ENCODE results near the gene CD27.
"Not testable (repeated sequence)": the region's sequence is repeated elsewhere in the genome, so short reads cannot be mapped to it uniquely, and the experiment has no call there.

Gene CD27

DNA sequence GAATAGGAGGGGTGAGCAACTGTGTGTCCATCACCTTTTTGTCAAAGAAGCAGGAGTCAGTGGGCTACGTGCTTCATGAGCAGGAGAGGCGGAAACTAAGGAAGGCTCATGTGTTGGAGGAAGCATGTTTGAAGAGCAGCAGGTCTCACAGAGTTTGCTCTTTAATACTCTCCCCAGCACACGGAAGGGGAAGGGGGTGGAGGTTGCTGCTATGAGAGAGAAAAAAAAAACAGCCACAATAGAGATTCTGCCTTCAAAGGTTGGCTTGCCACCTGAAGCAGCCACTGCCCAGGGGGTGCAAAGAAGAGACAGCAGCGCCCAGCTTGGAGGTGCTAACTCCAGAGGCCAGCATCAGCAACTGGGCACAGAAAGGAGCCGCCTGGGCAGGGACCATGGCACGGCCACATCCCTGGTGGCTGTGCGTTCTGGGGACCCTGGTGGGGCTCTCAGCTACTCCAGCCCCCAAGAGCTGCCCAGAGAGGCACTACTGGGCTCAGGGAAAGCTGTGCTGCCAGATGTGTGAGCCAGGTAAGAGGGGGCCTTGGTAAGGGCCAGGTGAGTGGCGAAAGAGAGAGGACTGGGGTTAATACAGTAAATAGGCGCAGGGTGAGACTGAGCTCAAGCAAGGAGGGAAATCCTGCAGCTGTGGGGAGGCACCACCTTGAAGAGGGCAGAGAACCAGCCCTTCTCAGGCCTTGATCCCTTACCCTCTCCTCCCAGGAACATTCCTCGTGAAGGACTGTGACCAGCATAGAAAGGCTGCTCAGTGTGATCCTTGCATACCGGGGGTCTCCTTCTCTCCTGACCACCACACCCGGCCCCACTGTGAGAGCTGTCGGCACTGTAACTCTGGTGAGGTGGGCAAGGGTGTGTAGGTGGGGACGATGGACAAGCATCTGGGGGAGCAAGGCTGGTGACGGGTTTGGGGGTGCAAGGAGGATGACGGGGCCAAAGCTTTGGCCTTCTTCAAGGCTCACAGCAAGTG is at the start of gene CD27:
Gene CD27, plus strand, starts transcription at position 252 of the 985 bp plus-strand sequence. Its CDS starts 141 bp downstream, at position 393.
- DNase-seq (ENCODE audit: low read depth) = no peak

DNA sequence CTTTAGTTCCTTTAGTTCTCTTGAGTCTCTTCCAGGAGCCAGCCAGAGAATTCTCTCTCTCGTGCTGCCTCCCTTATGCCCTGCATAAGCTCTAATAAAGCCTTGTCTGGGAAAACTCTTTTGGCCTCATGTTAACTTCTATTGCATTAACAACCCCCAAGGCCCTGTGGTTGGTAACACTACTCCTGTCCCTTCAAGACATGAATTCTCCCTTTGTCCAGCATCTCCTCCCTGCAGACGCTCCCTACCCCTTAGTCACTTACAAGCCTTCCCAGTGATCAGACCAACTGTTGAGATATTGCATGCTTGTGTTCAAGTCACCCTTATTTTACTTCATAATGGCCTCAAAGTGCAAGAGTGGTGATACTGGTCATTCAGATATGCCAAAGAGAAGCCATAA is 48.7 kb upstream of the CD27 start:
- DNase-seq (ENCODE audit: low read depth) = no peak

DNA sequence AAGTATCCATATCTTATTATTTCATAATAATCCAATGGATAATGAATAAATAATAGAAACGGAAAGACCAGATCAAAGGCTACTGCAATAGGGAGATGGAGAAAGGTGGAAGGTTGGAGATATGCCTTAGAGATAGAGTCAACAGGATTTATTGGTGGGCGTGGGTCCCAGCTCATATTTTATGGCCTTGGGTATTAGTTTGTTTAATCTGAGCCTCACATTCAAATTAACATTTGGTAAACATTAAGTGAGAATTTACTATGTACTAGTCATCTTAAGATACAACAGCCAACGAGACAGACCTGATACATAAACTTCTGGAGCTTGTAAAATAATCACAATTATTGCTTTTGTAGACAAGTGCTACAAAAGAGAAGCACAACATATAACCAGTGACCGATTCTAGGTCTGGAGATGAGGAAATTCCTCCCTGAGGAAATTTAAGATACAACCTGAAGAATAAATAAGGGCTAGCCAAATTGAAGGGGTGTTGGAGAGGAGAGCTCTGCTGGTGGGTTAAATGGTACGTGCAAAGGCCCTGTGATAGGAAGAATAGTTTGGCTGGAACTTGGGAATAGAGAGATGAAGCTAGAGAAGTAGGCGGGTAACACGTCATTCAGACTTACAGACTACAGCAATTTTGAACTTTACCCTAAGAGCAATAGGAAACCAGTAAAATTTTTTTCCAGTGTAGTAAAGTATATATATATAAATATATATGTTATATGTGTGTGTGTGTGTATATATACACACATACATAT is 44.7 kb upstream of the CD27 start:
- no peak for DNase-seq (ENCODE audit: low read depth)

DNA sequence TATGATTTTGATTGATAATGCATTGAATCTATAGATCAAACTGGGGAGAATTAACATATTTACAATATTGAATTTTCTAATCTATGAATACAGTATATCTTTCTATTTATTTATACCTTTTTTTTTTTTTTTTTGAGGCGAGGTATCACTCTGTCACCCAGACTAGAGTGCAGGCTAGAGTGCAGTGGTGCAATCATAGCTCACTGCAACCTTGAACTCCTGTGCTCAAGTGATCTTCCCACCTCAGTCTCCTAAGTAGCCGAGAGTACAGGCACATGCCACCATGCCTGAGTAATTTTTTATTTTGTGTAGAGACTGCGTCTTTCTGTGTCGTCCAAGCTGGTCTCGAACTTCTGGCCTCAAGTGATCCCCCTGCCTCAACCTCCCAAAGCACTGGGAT is 40.4 kb upstream of the CD27 start:
- no peak for DNase-seq (ENCODE audit: low read depth)

DNA sequence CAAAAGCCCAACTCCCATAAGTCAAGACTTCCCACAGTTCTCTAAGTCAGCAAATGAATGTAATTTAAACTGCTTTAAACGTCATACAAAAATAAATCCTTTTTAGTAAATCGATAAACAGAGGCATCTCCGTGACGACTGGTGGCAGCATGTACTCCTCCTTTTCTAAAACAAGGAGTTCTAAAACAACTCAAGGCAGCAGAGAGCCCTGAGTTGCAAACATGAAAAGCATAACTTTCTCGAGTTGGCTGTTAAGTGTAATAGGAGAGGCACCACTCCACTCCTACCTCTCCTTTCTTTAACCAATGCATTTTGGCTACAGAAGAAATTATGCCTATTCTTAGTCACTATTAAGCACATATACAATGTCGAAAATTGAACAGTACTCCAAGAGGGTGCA is 38.8 kb upstream of the CD27 start:
- DNase-seq (ENCODE audit: low read depth) = no peak

GRCh38 chr12:6407236-6407954 is 37.4 kb upstream of the CD27 start:
- no peak for DNase-seq (ENCODE audit: low read depth)

DNA sequence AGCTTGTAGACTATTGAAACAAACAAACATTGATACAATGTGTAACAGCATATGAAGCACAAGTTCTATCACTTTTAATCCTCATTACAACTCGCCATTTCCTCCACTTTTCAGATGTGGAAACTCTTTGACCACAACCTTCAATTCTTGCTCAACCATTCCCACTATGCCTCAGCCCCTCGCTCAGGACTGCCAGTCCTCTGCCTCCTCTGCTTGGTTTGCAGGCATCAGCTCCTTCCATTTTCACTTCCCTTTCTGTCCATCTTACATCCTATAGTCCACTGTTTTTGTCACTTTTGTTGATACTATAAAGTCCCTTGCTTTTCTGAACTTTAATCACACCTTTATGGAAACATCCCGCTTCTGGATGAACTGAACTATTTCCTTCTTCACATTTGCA is 28.2 kb upstream of the CD27 start:
- no peak for DNase-seq (ENCODE audit: low read depth)

DNA sequence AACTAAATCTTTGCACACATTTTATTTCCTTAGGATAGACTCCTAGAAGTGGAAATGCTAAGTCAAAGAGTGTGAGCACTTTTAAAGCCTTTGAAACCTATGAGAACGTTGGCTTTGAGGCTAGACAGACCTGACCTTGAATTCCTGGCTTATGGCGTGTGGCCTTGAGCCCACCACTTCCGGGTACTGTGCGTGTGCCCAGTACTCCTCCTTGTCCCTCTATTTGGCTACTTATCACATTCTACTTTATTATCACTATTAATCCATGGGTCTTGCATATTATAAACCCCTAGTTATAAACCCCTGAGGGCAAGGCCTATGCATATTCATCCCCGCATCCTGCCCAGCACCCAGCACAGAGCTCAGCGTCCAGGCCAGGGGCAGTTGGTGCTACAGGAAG is 26.0 kb upstream of the CD27 start:
- DNase-seq (ENCODE audit: low read depth) = no peak

- no peak for DNase-seq (ENCODE audit: low read depth)
Observed at GRCh38 chr12:6420364-6420763, 24.4 kb upstream of the CD27 start.

GRCh38 chr12:6423267-6424007 is 21.3 kb upstream of the CD27 start:
- peak; percentile 65 for DNase-seq (ENCODE audit: low read depth)

- DNase-seq (ENCODE audit: low read depth) = no peak
Observed at GRCh38 chr12:6424008-6424347, 20.8 kb upstream of the CD27 start.

DNA sequence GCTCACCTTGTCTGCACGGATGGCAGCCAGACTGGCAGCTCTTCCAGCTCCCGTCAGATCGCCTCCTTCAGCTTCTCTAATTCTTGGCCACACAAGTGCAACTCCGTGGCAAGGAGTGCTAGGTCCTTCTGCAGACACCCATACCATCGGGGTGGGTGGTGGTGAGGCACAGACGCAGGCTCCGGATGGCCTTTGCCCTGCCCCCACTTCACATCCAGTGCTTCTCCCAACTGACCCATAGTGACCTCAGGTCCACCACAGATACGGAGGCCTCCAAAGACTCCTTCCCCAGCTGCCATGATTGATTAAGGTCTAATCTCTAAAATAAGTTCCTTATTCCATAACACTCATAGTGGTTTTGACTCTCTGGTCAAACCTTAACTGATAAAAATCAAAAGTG is 19.9 kb upstream of the CD27 start:
- no peak for DNase-seq (ENCODE audit: low read depth)

DNA sequence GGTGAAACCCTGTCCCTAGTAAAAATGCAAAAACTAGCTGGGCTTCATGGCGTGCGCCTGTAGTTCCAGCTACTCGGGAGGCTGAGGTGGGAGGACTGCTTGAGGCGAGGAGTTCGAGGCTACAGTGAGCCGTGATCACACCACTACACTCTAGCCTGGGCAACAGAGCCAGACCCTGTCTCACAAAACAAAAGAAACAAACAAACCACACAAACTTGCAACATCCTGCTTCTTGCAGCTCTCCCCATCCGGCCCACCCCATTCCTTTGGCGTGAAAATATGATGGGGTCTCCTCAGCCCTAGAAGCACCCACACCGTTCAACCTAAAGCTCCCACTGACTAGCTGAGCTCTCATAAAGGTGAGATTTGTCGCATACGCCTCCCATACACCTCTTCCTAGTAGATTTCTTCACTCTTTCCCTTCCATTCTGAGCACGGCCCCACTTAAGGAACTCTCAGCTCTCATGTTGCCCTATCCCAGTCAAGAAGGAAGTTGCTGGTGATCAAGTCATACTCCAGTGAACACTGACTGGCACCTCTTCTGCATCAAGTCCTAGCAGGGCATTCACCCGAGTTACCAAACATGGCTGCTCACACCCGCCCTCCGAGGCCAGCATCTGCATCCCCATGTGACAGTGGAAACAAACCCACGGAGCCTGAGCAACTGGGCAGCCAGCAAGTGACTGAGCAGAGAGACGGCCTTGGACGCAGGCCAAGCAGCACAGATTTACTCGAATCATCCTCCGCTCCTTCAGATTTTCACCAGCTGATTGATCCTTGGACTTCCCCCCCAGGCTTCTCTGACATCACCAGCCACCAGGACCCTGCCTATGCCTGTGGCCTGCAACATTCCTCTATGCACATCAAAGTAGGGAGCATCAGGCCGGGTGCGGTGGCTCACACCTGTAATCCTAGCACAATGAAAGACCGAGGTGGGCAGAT is 18.9 kb upstream of the CD27 start:
- DNase-seq (ENCODE audit: low read depth) = no peak

GRCh38 chr12:6426882-6427671 is 17.7 kb upstream of the CD27 start:
- DNase-seq (ENCODE audit: low read depth) = peak; percentile 93

GRCh38 chr12:6427796-6428195 is 17.0 kb upstream of the CD27 start:
- not testable (repeated sequence) for DNase-seq (ENCODE audit: low read depth)

GRCh38 chr12:6428326-6428725 is 16.4 kb upstream of the CD27 start:
- no peak for DNase-seq (ENCODE audit: low read depth)

- DNase-seq (ENCODE audit: low read depth) = peak; percentile 68
Observed at GRCh38 chr12:6430124-6430989, 14.4 kb upstream of the CD27 start.

- DNase-seq (ENCODE audit: low read depth) = no peak
Observed at GRCh38 chr12:6432991-6433390, 11.8 kb upstream of the CD27 start.

All from stimulated activated CD4-positive, alpha-beta T cell treated with anti-CD3 and anti-CD28 coated beads, Interleukin-2, amount 100 ng/mL, for 4 hours (primary cell).